ENCODE results near the gene MT1E. TPM values are rescaled to one million over a fixed set of nuclear protein-coding genes. Genes with fewer than 3 reads are reported as not detected.

The MT1E gene
- total RNA-seq, 1 experiment from 2014 or later: not detected

- intact Hi-C loops (cut with micrococcal nuclease): loop anchor here (10.0 kb wide), 1 partner anchor 53 kb away; the partner anchor contains the start of genes MT1B and MT1F
- no peak overlapping the region for H3K4me3 ChIP-seq (ENCODE audit: low read length)
- H4K20me1 ChIP-seq (ENCODE audit: low read length): no peaks in the 10 kb centered on the region
- H3K27ac ChIP-seq (ENCODE audit: low read length): no peak overlapping the region
- peaks cover 14% of the 10 kb centered on the region for H3F3A ChIP-seq (ENCODE audit: low read length, unreplicated experiment)
- POLR2A ChIA-PET (ENCODE audit: unreplicated experiment): no interaction called here
- DNase-seq: no peak
- CTCF ChIA-PET: interaction anchor here (0.5 to 1.1 kb wide), 3 partner anchors 23 to 99 kb away, joined by 3 to 17 read pairs (median 5); no protein-coding TSS in a partner anchor
- no peaks in the 10 kb centered on the region for H3K9me2 ChIP-seq (replicated peaks; ENCODE audit: low read length)
- H3K4me1 ChIP-seq (ENCODE audit: insufficient read depth, low read length): peaks cover 22% of the 10 kb centered on the region
- H2AFZ ChIP-seq (ENCODE audit: low read length): no peak overlapping the region
- no peak overlapping the region for H3K9ac ChIP-seq (ENCODE audit: low read length)
- no peak overlapping the region for H3K4me2 ChIP-seq (ENCODE audit: low read length)
- no peaks in the 10 kb centered on the region for H3K9me3 ChIP-seq (ENCODE audit: low read length)
- ATAC-seq: no peak
- BruUV-seq (replicated peaks): no TSS peak
- H3K36me3 ChIP-seq (ENCODE audit: low read depth, low read length): no peaks in the 10 kb centered on the region
- H3K79me2 ChIP-seq (ENCODE audit: low read length): no peaks in the 10 kb centered on the region
- TF ChIP-seq EZH2phosphoT487 (IDR thresholded peaks at IDR 0.05; ENCODE audit: borderline replicate concordance, low read length) (no peak), CTCF (conservative IDR thresholded peaks at IDR 0.05; ENCODE audit: low read depth, low read length) (no peak), EZH2 (IDR thresholded peaks at IDR 0.05; ENCODE audit: low read length, unreplicated experiment) (no peak)
- no peaks in the 10 kb centered on the region for H3K27me3 ChIP-seq (ENCODE audit: low read length)
Measured at GRCh38 chr16:56601325-56601724, 24.3 kb upstream of the MT1E start.

GRCh38 chr16:56603589-56603988 is 22.0 kb upstream of the MT1E start:
- no peak overlapping the region for H3K4me2 ChIP-seq (ENCODE audit: low read length)
- no peak overlapping the region for H2AFZ ChIP-seq (ENCODE audit: low read length)
- H3K9me2 ChIP-seq (replicated peaks; ENCODE audit: low read length): no peaks in the 10 kb centered on the region
- H4K20me1 ChIP-seq (ENCODE audit: low read length): no peaks in the 10 kb centered on the region
- H3K9me3 ChIP-seq (ENCODE audit: low read length): no peaks in the 10 kb centered on the region
- TF ChIP-seq CTCF (conservative IDR thresholded peaks at IDR 0.05; ENCODE audit: low read depth, low read length) (peak; percentile 58), EZH2 (IDR thresholded peaks at IDR 0.05; ENCODE audit: low read length, unreplicated experiment) (no peak), EZH2phosphoT487 (IDR thresholded peaks at IDR 0.05; ENCODE audit: borderline replicate concordance, low read length) (no peak)
- peak; percentile 72 for DNase-seq
- H3K4me3 ChIP-seq (ENCODE audit: low read length): no peak overlapping the region
- H3K79me2 ChIP-seq (ENCODE audit: low read length): peaks cover 2% of the 10 kb centered on the region
- intact Hi-C loops (cut with micrococcal nuclease): loop anchor here (1.0 to 10.0 kb wide), 2 partner anchors 51 to 99 kb away; partner anchors contain the start of genes MT1B and MT1F
- no peak overlapping the region for H3K9ac ChIP-seq (ENCODE audit: low read length)
- ATAC-seq: peak; percentile 7; the same call in 1 of the 2 replicates
- H3F3A ChIP-seq (ENCODE audit: low read length, unreplicated experiment): peaks cover 14% of the 10 kb centered on the region
- no peak overlapping the region for H3K27ac ChIP-seq (ENCODE audit: low read length)
- POLR2A ChIA-PET (ENCODE audit: unreplicated experiment): interaction anchor here (0.5 to 1.0 kb wide), 2 partner anchors 54 to 69 kb away, joined by 4 to 9 read pairs; no protein-coding TSS in a partner anchor
- CTCF ChIA-PET: interaction anchor here (0.7 to 1.4 kb wide), 3 partner anchors 40 to 99 kb away, joined by 4 to 29 read pairs (median 6); no protein-coding TSS in a partner anchor
- H3K4me1 ChIP-seq (ENCODE audit: insufficient read depth, low read length): peaks cover 39% of the 10 kb centered on the region
- no peaks in the 10 kb centered on the region for H3K27me3 ChIP-seq (ENCODE audit: low read length)
- no TSS peak for BruUV-seq (replicated peaks)
- H3K36me3 ChIP-seq (ENCODE audit: low read depth, low read length): no peaks in the 10 kb centered on the region

- ATAC-seq: no peak
- H3K9me3 ChIP-seq (ENCODE audit: low read length): no peaks in the 10 kb centered on the region
- no peaks in the 10 kb centered on the region for H3K27me3 ChIP-seq (ENCODE audit: low read length)
- no peak overlapping the region for H3K4me2 ChIP-seq (ENCODE audit: low read length)
- no peaks in the 10 kb centered on the region for H3K9me2 ChIP-seq (replicated peaks; ENCODE audit: low read length)
- no peak overlapping the region for H3K4me3 ChIP-seq (ENCODE audit: low read length)
- intact Hi-C loops (cut with micrococcal nuclease): loop anchor here (5.0 to 10.0 kb wide), 3 partner anchors 50 to 182 kb away; partner anchors contain the start of genes MT1B, MT1F and MT1X
- H2AFZ ChIP-seq (ENCODE audit: low read length): no peak overlapping the region
- no peak overlapping the region for H3K27ac ChIP-seq (ENCODE audit: low read length)
- peaks cover 14% of the 10 kb centered on the region for H3F3A ChIP-seq (ENCODE audit: low read length, unreplicated experiment)
- H3K36me3 ChIP-seq (ENCODE audit: low read depth, low read length): no peaks in the 10 kb centered on the region
- TF ChIP-seq EZH2phosphoT487 (IDR thresholded peaks at IDR 0.05; ENCODE audit: borderline replicate concordance, low read length) (no peak), EZH2 (IDR thresholded peaks at IDR 0.05; ENCODE audit: low read length, unreplicated experiment) (no peak), CTCF (conservative IDR thresholded peaks at IDR 0.05; ENCODE audit: low read depth, low read length) (no peak)
- CTCF ChIA-PET: no interaction called here
- BruUV-seq (replicated peaks): no TSS peak
- peaks cover 12% of the 10 kb centered on the region for H3K79me2 ChIP-seq (ENCODE audit: low read length)
- H3K9ac ChIP-seq (ENCODE audit: low read length): no peak overlapping the region
- DNase-seq: no peak
- peaks cover 44% of the 10 kb centered on the region for H3K4me1 ChIP-seq (ENCODE audit: insufficient read depth, low read length)
- POLR2A ChIA-PET (ENCODE audit: unreplicated experiment): no interaction called here
- H4K20me1 ChIP-seq (ENCODE audit: low read length): no peaks in the 10 kb centered on the region
Measured at GRCh38 chr16:56604966-56605365, 20.6 kb upstream of the MT1E start.

All from PC-3 (cell line).